ENCODE data around the gene RNF138.

GRCh38 chr18:32126538-32126937 is 34.9 kb downstream of the RNF138 start:
- TF ChIP-seq CTCF (IDR thresholded peaks at IDR 0.05; ENCODE audit: low read depth, low read length, poor library complexity, severe bottlenecking), result no peak
- no peak for TF ChIP-seq EZH2phosphoT487 (IDR thresholded peaks at IDR 0.05; ENCODE audit: borderline replicate concordance, low read length)
